HEK293 (cell line): ENCODE results near the gene FOSB.

ENCODE experiments used
- CTCF ChIA-PET: fragments of 350-600 bp; formaldehyde crosslinking; extraction: SDS; loops from one replicate; lab custom pipeline; 2021; ENCODE audit warnings: antibody characterized with exemption; lab: Yijun Ruan, JAX
- POLR2A ChIA-PET: fragments of 300-600 bp; formaldehyde crosslinking; extraction: SDS; loops from one replicate; lab custom pipeline; 2020; ENCODE audit warnings: antibody characterized with exemption, inconsistent platforms; lab: Yijun Ruan, JAX
- H3K27ac ChIP-seq: fragments of 200-500 bp; sonication (Bioruptor generic); 2 replicates; pipeline ENCODE4 v1.5.1; 2014; ENCODE audit warnings: low read depth, low read length, control low read depth, inconsistent platforms; ENCODE audit errors: extremely low read depth
- H3K36me3 ChIP-seq, 2 experiments: fragments of 200-500 bp in 1 of 2; sonication (Bioruptor generic) in 1 of 2; 1 replicate in 1 of 2; 2 replicates in 1 of 2; pipeline ENCODE4 v1.5.1; 2014 to 2017; ENCODE audit warnings: inconsistent platforms in 2 of 2, low read length in 2 of 2; ENCODE audit not compliant: control insufficient read depth in 2 of 2, insufficient read depth in 1 of 2
- H3K4me1 ChIP-seq: fragments of 200-500 bp; sonication (Bioruptor generic); 2 replicates; pipeline ENCODE4 v1.5.1; 2014; ENCODE audit warnings: mild to moderate bottlenecking, low read length, inconsistent platforms; ENCODE audit not compliant: control insufficient read depth, insufficient read depth
- H3K4me3 ChIP-seq: 2 replicates; pipeline ENCODE4 v1.5.1; 2011; ENCODE audit warnings: low read depth, mild to moderate bottlenecking, control low read depth, low read length, moderate library complexity
- H3K9me3 ChIP-seq: fragments of 200-500 bp; sonication (Bioruptor generic); 2 replicates; pipeline ENCODE4 v1.5.1; 2014; ENCODE audit warnings: low read depth, low read length, inconsistent platforms; ENCODE audit not compliant: control insufficient read depth, insufficient read depth
- BCL11B ChIP-seq: fragments of 450-650 bp; formaldehyde crosslinking; IDR thresholded peaks from 2 replicates; pipeline ENCODE4 v1.5.1; 2016; ENCODE audit warnings: low read depth, missing biosample characterization, missing genetic modification characterization
- CTCF ChIP-seq: fragments of 450-650 bp; formaldehyde crosslinking; IDR thresholded peaks from 2 replicates; pipeline ENCODE4 v1.5.1; 2016; ENCODE audit warnings: missing biosample characterization, missing genetic modification characterization
- GLIS1 ChIP-seq: fragments of 450-650 bp; formaldehyde crosslinking; IDR thresholded peaks from 2 replicates; pipeline ENCODE4 v1.5.1; 2016; ENCODE audit warnings: missing biosample characterization, missing genetic modification characterization
- GLIS2 ChIP-seq: fragments of 450-650 bp; formaldehyde crosslinking; IDR thresholded peaks from 2 replicates; pipeline ENCODE4 v1.5.1; 2016; ENCODE audit warnings: missing biosample characterization, missing genetic modification characterization
- KLF10 ChIP-seq: fragments of 450-650 bp; IDR thresholded peaks from 2 replicates; pipeline ENCODE4 v1.5.1; 2018; ENCODE audit warnings: missing biosample characterization, mild to moderate bottlenecking, missing genetic modification characterization
- OVOL3 ChIP-seq: fragments of 450-650 bp; formaldehyde crosslinking; IDR thresholded peaks from 2 replicates; pipeline ENCODE4 v1.5.1; 2016; ENCODE audit warnings: missing biosample characterization, missing genetic modification characterization
- SALL2 ChIP-seq: fragments of 450-650 bp; formaldehyde crosslinking; IDR thresholded peaks from 2 replicates; pipeline ENCODE4 v1.5.0; 2017; ENCODE audit warnings: missing biosample characterization, mild to moderate bottlenecking, missing genetic modification characterization, borderline replicate concordance
- SETDB1 ChIP-seq: IDR thresholded peaks from one replicate; pipeline ENCODE4 v1.6.1; 2017; ENCODE audit warnings: mild to moderate bottlenecking, low read length, moderate library complexity, mixed read lengths; ENCODE audit not compliant: insufficient read length
- ZBTB21 ChIP-seq: fragments of 450-650 bp; formaldehyde crosslinking; IDR thresholded peaks from 2 replicates; pipeline ENCODE4 v1.5.1; 2017; ENCODE audit warnings: missing biosample characterization, missing genetic modification characterization
- ZIC2 ChIP-seq: fragments of 450-650 bp; formaldehyde crosslinking; IDR thresholded peaks from 2 replicates; pipeline ENCODE4 v1.5.1; 2016; ENCODE audit warnings: missing biosample characterization, missing genetic modification characterization
- ZNF138 ChIP-seq: fragments of 450-650 bp; formaldehyde crosslinking; IDR thresholded peaks from 2 replicates; pipeline ENCODE4 v1.5.1; 2016; ENCODE audit warnings: missing biosample characterization, missing genetic modification characterization, borderline replicate concordance
- ZNF155 ChIP-seq: fragments of 450-650 bp; formaldehyde crosslinking; IDR thresholded peaks from 2 replicates; pipeline ENCODE4 v1.5.1; 2016; ENCODE audit warnings: missing biosample characterization, missing genetic modification characterization
- ZNF157 ChIP-seq: fragments of 450-650 bp; formaldehyde crosslinking; IDR thresholded peaks from 2 replicates; pipeline ENCODE4 v1.5.1; 2016; ENCODE audit warnings: missing biosample characterization, missing genetic modification characterization
- ZNF2 ChIP-seq: fragments of 450-650 bp; formaldehyde crosslinking; IDR thresholded peaks from 2 replicates; pipeline ENCODE4 v1.5.1; 2016; ENCODE audit warnings: missing biosample characterization, missing genetic modification characterization
- ZNF214 ChIP-seq: fragments of 450-650 bp; formaldehyde crosslinking; IDR thresholded peaks from 2 replicates; pipeline ENCODE4 v1.5.1; 2017; ENCODE audit warnings: missing biosample characterization, mild to moderate bottlenecking, missing genetic modification characterization, borderline replicate concordance
- ZNF274 ChIP-seq, 2 experiments: fragments of 200-500 bp in 1 of 2; fragments of 450-650 bp in 1 of 2; sonication (Bioruptor generic) in 1 of 2; formaldehyde crosslinking in 1 of 2; IDR thresholded peaks; 2 replicates each; pipeline versions ENCODE4 v1.5.1 to v1.6.1; 2014 to 2016; ENCODE audit warnings: borderline replicate concordance in 1 of 2, inconsistent platforms in 1 of 2, low read length in 1 of 2, missing biosample characterization in 1 of 2, missing genetic modification characterization in 1 of 2
- ZNF335 ChIP-seq: fragments of 450-650 bp; formaldehyde crosslinking; conservative IDR thresholded peaks from 2 replicates; pipeline ENCODE4 v1.5.1; 2016; ENCODE audit warnings: missing biosample characterization, missing genetic modification characterization
- ZNF529 ChIP-seq: fragments of 450-650 bp; formaldehyde crosslinking; IDR thresholded peaks from 2 replicates; pipeline ENCODE4 v1.5.1; 2017; ENCODE audit warnings: missing genetic modification characterization, missing biosample characterization; ENCODE audit not compliant: insufficient replicate concordance
- ZNF629 ChIP-seq: fragments of 450-650 bp; formaldehyde crosslinking; IDR thresholded peaks from 2 replicates; pipeline ENCODE4 v1.5.1; 2017; ENCODE audit warnings: missing biosample characterization, missing genetic modification characterization
- ZNF701 ChIP-seq: fragments of 450-650 bp; formaldehyde crosslinking; IDR thresholded peaks from 2 replicates; pipeline ENCODE4 v1.5.1; 2016; ENCODE audit warnings: missing biosample characterization, missing genetic modification characterization
- ZNF76 ChIP-seq: fragments of 450-650 bp; formaldehyde crosslinking; IDR thresholded peaks from 2 replicates; pipeline ENCODE4; 2016; ENCODE audit warnings: low read depth, missing biosample characterization, missing genetic modification characterization, borderline replicate concordance
- ZSCAN30 ChIP-seq: fragments of 450-650 bp; IDR thresholded peaks from 2 replicates; pipeline ENCODE4 v1.5.1; 2018; ENCODE audit warnings: missing biosample characterization, mild to moderate bottlenecking, missing genetic modification characterization, moderate library complexity
- ZXDB ChIP-seq: fragments of 450-650 bp; formaldehyde crosslinking; IDR thresholded peaks from 2 replicates; pipeline ENCODE4 v1.5.1; 2016; ENCODE audit warnings: missing biosample characterization, missing genetic modification characterization
- TF ChIP-seq, protein P1 (sequence below): fragments of 450-650 bp; formaldehyde crosslinking; conservative IDR thresholded peaks from 2 replicates; pipeline ENCODE4 v1.5.1; 2016; ENCODE audit warnings: low read depth, missing biosample characterization, missing genetic modification characterization
- TF ChIP-seq, protein P2 (sequence below): fragments of 450-650 bp; formaldehyde crosslinking; IDR thresholded peaks from 2 replicates; pipeline ENCODE4 v1.5.1; 2017; ENCODE audit warnings: missing biosample characterization, missing genetic modification characterization
- TF ChIP-seq, protein P3 (sequence below): fragments of 450-650 bp; formaldehyde crosslinking; IDR thresholded peaks from 2 replicates; pipeline ENCODE4 v1.5.1; 2017; ENCODE audit warnings: missing biosample characterization, missing genetic modification characterization

The FOSB gene

DNA sequence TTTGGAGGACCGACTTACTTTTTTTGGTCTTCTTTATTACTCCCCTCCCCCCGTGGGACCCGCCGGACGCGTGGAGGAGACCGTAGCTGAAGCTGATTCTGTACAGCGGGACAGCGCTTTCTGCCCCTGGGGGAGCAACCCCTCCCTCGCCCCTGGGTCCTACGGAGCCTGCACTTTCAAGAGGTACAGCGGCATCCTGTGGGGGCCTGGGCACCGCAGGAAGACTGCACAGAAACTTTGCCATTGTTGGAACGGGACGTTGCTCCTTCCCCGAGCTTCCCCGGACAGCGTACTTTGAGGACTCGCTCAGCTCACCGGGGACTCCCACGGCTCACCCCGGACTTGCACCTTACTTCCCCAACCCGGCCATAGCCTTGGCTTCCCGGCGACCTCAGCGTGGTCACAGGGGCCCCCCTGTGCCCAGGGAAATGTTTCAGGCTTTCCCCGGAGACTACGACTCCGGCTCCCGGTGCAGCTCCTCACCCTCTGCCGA is 409 bp downstream of the FOSB start (continued):
- TF ChIP-seq ZBTB21 (tag by site-specific recombination), result no peak
- TF ChIP-seq GLIS1 (tag by site-specific recombination), result peak; percentile 62
- TF ChIP-seq BCL11B, result no peak
- no peak for TF ChIP-seq OVOL3 (tag by site-specific recombination)
- no peak for TF ChIP-seq ZNF529 (tag by site-specific recombination)
- no peak for TF ChIP-seq ZNF2 (tag by site-specific recombination)
- TF ChIP-seq ZIC2 (tag by site-specific recombination), result peak; percentile 11; the same call in 1 of the 2 replicates
- peak; percentile 71 for TF ChIP-seq ZNF335 (tag by site-specific recombination)
- TF ChIP-seq, protein P1, sequence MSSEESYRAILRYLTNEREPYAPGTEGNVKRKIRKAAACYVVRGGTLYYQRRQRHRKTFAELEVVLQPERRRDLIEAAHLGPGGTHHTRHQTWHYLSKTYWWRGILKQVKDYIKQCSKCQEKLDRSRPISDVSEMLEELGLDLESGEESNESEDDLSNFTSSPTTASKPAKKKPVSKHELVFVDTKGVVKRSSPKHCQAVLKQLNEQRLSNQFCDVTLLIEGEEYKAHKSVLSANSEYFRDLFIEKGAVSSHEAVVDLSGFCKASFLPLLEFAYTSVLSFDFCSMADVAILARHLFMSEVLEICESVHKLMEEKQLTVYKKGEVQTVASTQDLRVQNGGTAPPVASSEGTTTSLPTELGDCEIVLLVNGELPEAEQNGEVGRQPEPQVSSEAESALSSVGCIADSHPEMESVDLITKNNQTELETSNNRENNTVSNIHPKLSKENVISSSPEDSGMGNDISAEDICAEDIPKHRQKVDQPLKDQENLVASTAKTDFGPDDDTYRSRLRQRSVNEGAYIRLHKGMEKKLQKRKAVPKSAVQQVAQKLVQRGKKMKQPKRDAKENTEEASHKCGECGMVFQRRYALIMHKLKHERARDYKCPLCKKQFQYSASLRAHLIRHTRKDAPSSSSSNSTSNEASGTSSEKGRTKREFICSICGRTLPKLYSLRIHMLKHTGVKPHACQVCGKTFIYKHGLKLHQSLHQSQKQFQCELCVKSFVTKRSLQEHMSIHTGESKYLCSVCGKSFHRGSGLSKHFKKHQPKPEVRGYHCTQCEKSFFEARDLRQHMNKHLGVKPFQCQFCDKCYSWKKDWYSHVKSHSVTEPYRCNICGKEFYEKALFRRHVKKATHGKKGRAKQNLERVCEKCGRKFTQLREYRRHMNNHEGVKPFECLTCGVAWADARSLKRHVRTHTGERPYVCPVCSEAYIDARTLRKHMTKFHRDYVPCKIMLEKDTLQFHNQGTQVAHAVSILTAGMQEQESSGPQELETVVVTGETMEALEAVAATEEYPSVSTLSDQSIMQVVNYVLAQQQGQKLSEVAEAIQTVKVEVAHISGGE (tag by site-specific recombination), result peak; percentile 45
- TF ChIP-seq ZNF138 (tag by site-specific recombination), result 0 out of 2 replicates have a peak, but pooled peaks have one; percentile 39
- peak; percentile 62; the same call in 1 of the 2 replicates for TF ChIP-seq CTCF (tag by site-specific recombination)
- peak; percentile 72 for TF ChIP-seq GLIS2 (tag by site-specific recombination)

- peaks cover 5% of the 10 kb centered on the region; the same call in 1 of the 2 replicates for H3K4me1 ChIP-seq
- H3K4me3 ChIP-seq, result peak overlapping the region; percentile 65
- H3K9me3 ChIP-seq, result no peaks in the 10 kb centered on the region
- H3K27ac ChIP-seq, result no peak overlapping the region; the same call in 1 of the 2 replicates
- ChIA-PET POLR2A (interaction anchor here (0.6 to 3.1 kb wide), 9 partner anchors 10 to 558 kb away, joined by 3 to 52 read pairs (median 8); partner anchors contain the start of gene DMWD), CTCF (interaction anchor here (0.6 to 7.6 kb wide), 11 partner anchors 9 to 89 kb away, joined by 3 to 86 read pairs (median 6); no protein-coding TSS in a partner anchor)
- H3K36me3 ChIP-seq, result no peaks in the 10 kb centered on the region
- TF ChIP-seq KLF10 (tag by site-specific recombination) (no peak), ZNF155 (tag by site-specific recombination) (no peak), ZNF76 (tag by site-specific recombination) (no peak), ZSCAN30 (tag by site-specific recombination) (no peak; the same call in 1 of the 2 replicates), ZNF629 (tag by site-specific recombination) (no peak), ZNF214 (tag by site-specific recombination) (no peak), ZNF157 (no peak), ZNF274 (IDR thresholded peaks at IDR 0.05; ENCODE audit: low read length) (no peak), ZNF274 (tag by site-specific recombination; IDR thresholded peaks at IDR 0.05; ENCODE audit: borderline replicate concordance) (no peak), GLIS2 (tag by site-specific recombination) (no peak), SETDB1 (no peak), SALL2 (tag by site-specific recombination) (no peak), ZNF701 (tag by site-specific recombination) (no peak), ZXDB (no peak)
- TF ChIP-seq, protein P2, sequence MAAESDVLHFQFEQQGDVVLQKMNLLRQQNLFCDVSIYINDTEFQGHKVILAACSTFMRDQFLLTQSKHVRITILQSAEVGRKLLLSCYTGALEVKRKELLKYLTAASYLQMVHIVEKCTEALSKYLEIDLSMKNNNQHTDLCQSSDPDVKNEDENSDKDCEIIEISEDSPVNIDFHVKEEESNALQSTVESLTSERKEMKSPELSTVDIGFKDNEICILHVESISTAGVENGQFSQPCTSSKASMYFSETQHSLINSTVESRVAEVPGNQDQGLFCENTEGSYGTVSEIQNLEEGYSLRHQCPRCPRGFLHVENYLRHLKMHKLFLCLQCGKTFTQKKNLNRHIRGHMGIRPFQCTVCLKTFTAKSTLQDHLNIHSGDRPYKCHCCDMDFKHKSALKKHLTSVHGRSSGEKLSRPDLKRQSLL (tag by site-specific recombination), result 0 out of 2 replicates have a peak, but pooled peaks have one; percentile 20
- TF ChIP-seq, protein P3, sequence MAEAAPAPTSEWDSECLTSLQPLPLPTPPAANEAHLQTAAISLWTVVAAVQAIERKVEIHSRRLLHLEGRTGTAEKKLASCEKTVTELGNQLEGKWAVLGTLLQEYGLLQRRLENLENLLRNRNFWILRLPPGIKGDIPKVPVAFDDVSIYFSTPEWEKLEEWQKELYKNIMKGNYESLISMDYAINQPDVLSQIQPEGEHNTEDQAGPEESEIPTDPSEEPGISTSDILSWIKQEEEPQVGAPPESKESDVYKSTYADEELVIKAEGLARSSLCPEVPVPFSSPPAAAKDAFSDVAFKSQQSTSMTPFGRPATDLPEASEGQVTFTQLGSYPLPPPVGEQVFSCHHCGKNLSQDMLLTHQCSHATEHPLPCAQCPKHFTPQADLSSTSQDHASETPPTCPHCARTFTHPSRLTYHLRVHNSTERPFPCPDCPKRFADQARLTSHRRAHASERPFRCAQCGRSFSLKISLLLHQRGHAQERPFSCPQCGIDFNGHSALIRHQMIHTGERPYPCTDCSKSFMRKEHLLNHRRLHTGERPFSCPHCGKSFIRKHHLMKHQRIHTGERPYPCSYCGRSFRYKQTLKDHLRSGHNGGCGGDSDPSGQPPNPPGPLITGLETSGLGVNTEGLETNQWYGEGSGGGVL (tag by site-specific recombination), result peak; percentile 73
Observed at GRCh38 chr19:45468803-45469131, 971 bp downstream of the FOSB start.
